ENCODE measurements around the gene TAS2R1.

Gene TAS2R1

GRCh38 chr5:9582406-9582805 lies 47.7 kb downstream of the TAS2R1 start:
- no peak for DNase-seq
